GM23338 (cell line): Measurements from ENCODE around the gene CCNL1. TPM values are rescaled to one million over a fixed set of nuclear protein-coding genes. Genes with fewer than 3 reads are reported as not detected.
A peak's percentile ranks its signal among the peaks of the same experiment; 100 is the strongest.

Experiments used
- ATAC-seq: fragments of 200-7000 bp; cut with Tn5 transposase; 3 replicates; pipeline ENCODE4 v1.9.1; 2020
- DNase-seq: peaks from one replicate; pipeline ENCODE4 v3.0.0-alpha.2; 2015; ENCODE audit warnings: low spot score
- H2AFZ ChIP-seq: fragments of 200-600 bp; sonication (generic); 2 replicates; pipeline ENCODE4 v1.8.0; 2016; ENCODE audit warnings: antibody characterized with exemption, mild to moderate bottlenecking, moderate library complexity
- H3F3A ChIP-seq: fragments of 200-600 bp; sonication (generic); replicated peaks from 2 replicates; pipeline ENCODE4 v1.8.0; 2017; ENCODE audit warnings: antibody characterized with exemption, mixed run types, low read depth
- H3K27ac ChIP-seq: fragments of 200-600 bp; sonication (generic); 2 replicates; pipeline ENCODE4 v1.6.1; 2016; ENCODE audit warnings: low read depth
- H3K27me3 ChIP-seq: fragments of 200-600 bp; sonication (generic); 2 replicates; pipeline ENCODE4 v1.8.0; 2016; ENCODE audit warnings: mild to moderate bottlenecking, mixed run types, moderate library complexity; ENCODE audit not compliant: insufficient read depth
- H3K36me3 ChIP-seq: fragments of 200-600 bp; sonication (generic); 2 replicates; pipeline ENCODE4 v1.8.0; 2016; ENCODE audit warnings: mild to moderate bottlenecking; ENCODE audit not compliant: insufficient read depth
- H3K4me1 ChIP-seq: fragments of 200-600 bp; sonication (generic); 2 replicates; pipeline ENCODE4 v1.8.0; 2016; ENCODE audit warnings: mild to moderate bottlenecking, moderate library complexity; ENCODE audit not compliant: insufficient read depth
- H3K4me2 ChIP-seq: fragments of 200-600 bp; sonication (generic); 2 replicates; pipeline ENCODE4 v1.7.1; 2017; ENCODE audit warnings: mixed run types
- H3K4me3 ChIP-seq: fragments of 200-600 bp; sonication (generic); 2 replicates; pipeline ENCODE4 v1.6.1; 2016; ENCODE audit warnings: mixed run types
- H3K79me2 ChIP-seq: fragments of 200-600 bp; sonication (generic); replicated peaks from 2 replicates; pipeline ENCODE4 v1.8.0; 2017; ENCODE audit warnings: mild to moderate bottlenecking; ENCODE audit not compliant: insufficient read depth
- H3K9me2 ChIP-seq: fragments of 200-600 bp; sonication (generic); 2 replicates; pipeline ENCODE4 v1.8.0; 2017; ENCODE audit not compliant: insufficient read depth
- H4K20me1 ChIP-seq: fragments of 200-600 bp; sonication (generic); replicated peaks from 2 replicates; pipeline ENCODE4 v1.8.0; 2017; ENCODE audit warnings: mild to moderate bottlenecking; ENCODE audit not compliant: insufficient read depth
- H3K27ac Mint-ChIP-seq: 2 replicates; pipeline ENCODE4 v1.8.0; 2020; ENCODE audit warnings: inconsistent platforms, mild to moderate bottlenecking, moderate library complexity, mixed read lengths
- H3K27me3 Mint-ChIP-seq: 3 replicates; pipeline ENCODE4 v1.8.0; 2022; ENCODE audit warnings: low read depth, mild to moderate bottlenecking, moderate library complexity, mixed read lengths, inconsistent platforms; ENCODE audit not compliant: insufficient read depth, poor library complexity
- H3K36me3 Mint-ChIP-seq: 3 replicates; pipeline ENCODE4 v1.8.0; 2021; ENCODE audit warnings: low read depth, mild to moderate bottlenecking, inconsistent platforms, moderate library complexity, mixed read lengths
- H3K4me1 Mint-ChIP-seq: 3 replicates; pipeline ENCODE4 v1.8.0; 2020; ENCODE audit warnings: mild to moderate bottlenecking, inconsistent platforms, mixed read lengths
- H3K4me3 Mint-ChIP-seq: 3 replicates; pipeline ENCODE4 v1.8.0; 2021; ENCODE audit warnings: moderate library complexity, mild to moderate bottlenecking, inconsistent platforms, mixed read lengths
- H3K9me3 Mint-ChIP-seq: 3 replicates; pipeline ENCODE4 v1.8.0; 2020; ENCODE audit warnings: moderate library complexity, mild to moderate bottlenecking, inconsistent platforms, mixed read lengths
- CREB1 ChIP-seq: fragments of 250-450 bp; sonication (Bioruptor Pico); IDR thresholded peaks from 2 replicates; pipeline ENCODE4 v1.5.0; 2020; ENCODE audit warnings: low read depth, mild to moderate bottlenecking, moderate library complexity
- CTCF ChIP-seq, 2 experiments: fragments of 200-600 bp in 1 of 2; sonication (generic) in 1 of 2; conservative IDR thresholded peaks; 2 replicates each; pipeline versions ENCODE4 v1.5.1 to v1.6.1; 2016 to 2017; ENCODE audit warnings: antibody characterized with exemption in 2 of 2, low read depth in 2 of 2, mild to moderate bottlenecking in 2 of 2, moderate library complexity in 1 of 2
- EZH2 ChIP-seq: fragments of 200-600 bp; sonication (generic); IDR thresholded peaks from one replicate; pipeline ENCODE4 v1.8.0; 2017; ENCODE audit warnings: antibody characterized with exemption, mild to moderate bottlenecking, low read depth; ENCODE audit not compliant: unreplicated experiment
- EZH2phosphoT487 ChIP-seq: fragments of 200-600 bp; sonication (generic); IDR thresholded peaks from one replicate; pipeline ENCODE4 v1.8.1; 2018; ENCODE audit warnings: antibody characterized with exemption; ENCODE audit not compliant: unreplicated experiment
- JUNB ChIP-seq: IDR thresholded peaks from one replicate; pipeline ENCODE4 v1.6.1; 2016; ENCODE audit warnings: antibody characterized with exemption; ENCODE audit not compliant: unreplicated experiment
- NANOG ChIP-seq: IDR thresholded peaks from 2 replicates; pipeline ENCODE4 v1.6.1; 2016; ENCODE audit warnings: antibody characterized with exemption, borderline replicate concordance
- POLR2AphosphoS5 ChIP-seq: IDR thresholded peaks from 2 replicates; pipeline ENCODE4 v1.6.1; 2016; ENCODE audit warnings: antibody characterized with exemption, low read depth
- REST ChIP-seq: IDR thresholded peaks from one replicate; pipeline ENCODE4 v1.6.1; 2018; ENCODE audit warnings: antibody characterized with exemption; ENCODE audit not compliant: unreplicated experiment
- STAT1 ChIP-seq: IDR thresholded peaks from one replicate; pipeline ENCODE4 v1.6.1; 2016; ENCODE audit warnings: antibody characterized with exemption; ENCODE audit not compliant: unreplicated experiment
- ZNF114 ChIP-seq: fragments of 250-450 bp; sonication (Bioruptor Pico); IDR thresholded peaks from 2 replicates; pipeline ENCODE4 v1.5.0; 2020; ENCODE audit warnings: mild to moderate bottlenecking, moderate library complexity
- ZNF331 ChIP-seq: fragments of 250-450 bp; sonication (Bioruptor Pico); IDR thresholded peaks from 2 replicates; pipeline ENCODE4 v1.5.0; 2020; ENCODE audit warnings: low read depth, mild to moderate bottlenecking, moderate library complexity
- polyA plus RNA-seq: library from polyadenylated mRNA; unstranded; fragments of >200 nt; fragmentation: Nextera tagmentation; extraction: Ambion mirVana; gene quantifications from 2 replicates; pipeline ENCODE4 v1.2.1, GENCODE V29; 2016
- total RNA-seq: library from RNA; depleted of rRNA; stranded (reverse); fragments of >200 nt; shearing (Covaris generic); gene quantifications from 2 replicates; pipeline ENCODE4 v1.2.3, GENCODE V29; 2014
- TF ChIP-seq, protein P1 (sequence below): fragments of 250-450 bp; sonication (Bioruptor Pico); IDR thresholded peaks from 2 replicates; pipeline ENCODE4 v1.5.0; 2020; ENCODE audit warnings: mild to moderate bottlenecking, moderate library complexity
- TF ChIP-seq, protein P2 (sequence below): IDR thresholded peaks from 2 replicates; pipeline ENCODE4 v1.6.1; 2016; ENCODE audit warnings: antibody characterized with exemption

Gene CCNL1
- total and polyA plus RNA-seq, 2 experiments from 2014 or later = 108 to 134 TPM

DNA sequence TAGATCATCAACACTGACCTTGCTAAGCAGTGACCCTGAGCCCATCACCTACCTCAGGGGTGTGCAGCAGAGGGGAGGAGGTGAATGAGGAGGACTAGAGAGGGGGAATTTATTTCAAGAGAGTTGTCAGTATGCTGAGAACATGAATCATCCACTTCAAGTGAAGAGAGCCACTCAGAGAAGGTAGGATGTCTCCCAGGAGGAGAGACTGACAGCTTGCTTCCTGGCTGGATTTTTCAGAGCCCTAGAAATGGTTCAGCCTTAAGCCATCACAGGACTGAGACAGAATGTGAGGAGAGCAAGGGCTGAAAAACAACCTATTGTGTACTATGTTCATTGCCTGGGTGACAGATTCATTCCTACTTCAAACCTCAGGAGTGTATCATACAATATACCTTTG lies 34.8 kb downstream of the CCNL1 start:
- TF ChIP-seq ZNF114 (CRISPR knock-in tag) (no peak), POLR2AphosphoS5 (no peak), CTCF (conservative IDR thresholded peaks at IDR 0.05; ENCODE audit: low read depth in 2 of 2) (no peak), EZH2 (no peak), ZNF331 (CRISPR knock-in tag) (no peak), STAT1 (no peak), NANOG (no peak), CREB1 (CRISPR knock-in tag) (no peak), EZH2phosphoT487 (no peak), JUNB (no peak), REST (no peak)
- TF ChIP-seq, protein P1, sequence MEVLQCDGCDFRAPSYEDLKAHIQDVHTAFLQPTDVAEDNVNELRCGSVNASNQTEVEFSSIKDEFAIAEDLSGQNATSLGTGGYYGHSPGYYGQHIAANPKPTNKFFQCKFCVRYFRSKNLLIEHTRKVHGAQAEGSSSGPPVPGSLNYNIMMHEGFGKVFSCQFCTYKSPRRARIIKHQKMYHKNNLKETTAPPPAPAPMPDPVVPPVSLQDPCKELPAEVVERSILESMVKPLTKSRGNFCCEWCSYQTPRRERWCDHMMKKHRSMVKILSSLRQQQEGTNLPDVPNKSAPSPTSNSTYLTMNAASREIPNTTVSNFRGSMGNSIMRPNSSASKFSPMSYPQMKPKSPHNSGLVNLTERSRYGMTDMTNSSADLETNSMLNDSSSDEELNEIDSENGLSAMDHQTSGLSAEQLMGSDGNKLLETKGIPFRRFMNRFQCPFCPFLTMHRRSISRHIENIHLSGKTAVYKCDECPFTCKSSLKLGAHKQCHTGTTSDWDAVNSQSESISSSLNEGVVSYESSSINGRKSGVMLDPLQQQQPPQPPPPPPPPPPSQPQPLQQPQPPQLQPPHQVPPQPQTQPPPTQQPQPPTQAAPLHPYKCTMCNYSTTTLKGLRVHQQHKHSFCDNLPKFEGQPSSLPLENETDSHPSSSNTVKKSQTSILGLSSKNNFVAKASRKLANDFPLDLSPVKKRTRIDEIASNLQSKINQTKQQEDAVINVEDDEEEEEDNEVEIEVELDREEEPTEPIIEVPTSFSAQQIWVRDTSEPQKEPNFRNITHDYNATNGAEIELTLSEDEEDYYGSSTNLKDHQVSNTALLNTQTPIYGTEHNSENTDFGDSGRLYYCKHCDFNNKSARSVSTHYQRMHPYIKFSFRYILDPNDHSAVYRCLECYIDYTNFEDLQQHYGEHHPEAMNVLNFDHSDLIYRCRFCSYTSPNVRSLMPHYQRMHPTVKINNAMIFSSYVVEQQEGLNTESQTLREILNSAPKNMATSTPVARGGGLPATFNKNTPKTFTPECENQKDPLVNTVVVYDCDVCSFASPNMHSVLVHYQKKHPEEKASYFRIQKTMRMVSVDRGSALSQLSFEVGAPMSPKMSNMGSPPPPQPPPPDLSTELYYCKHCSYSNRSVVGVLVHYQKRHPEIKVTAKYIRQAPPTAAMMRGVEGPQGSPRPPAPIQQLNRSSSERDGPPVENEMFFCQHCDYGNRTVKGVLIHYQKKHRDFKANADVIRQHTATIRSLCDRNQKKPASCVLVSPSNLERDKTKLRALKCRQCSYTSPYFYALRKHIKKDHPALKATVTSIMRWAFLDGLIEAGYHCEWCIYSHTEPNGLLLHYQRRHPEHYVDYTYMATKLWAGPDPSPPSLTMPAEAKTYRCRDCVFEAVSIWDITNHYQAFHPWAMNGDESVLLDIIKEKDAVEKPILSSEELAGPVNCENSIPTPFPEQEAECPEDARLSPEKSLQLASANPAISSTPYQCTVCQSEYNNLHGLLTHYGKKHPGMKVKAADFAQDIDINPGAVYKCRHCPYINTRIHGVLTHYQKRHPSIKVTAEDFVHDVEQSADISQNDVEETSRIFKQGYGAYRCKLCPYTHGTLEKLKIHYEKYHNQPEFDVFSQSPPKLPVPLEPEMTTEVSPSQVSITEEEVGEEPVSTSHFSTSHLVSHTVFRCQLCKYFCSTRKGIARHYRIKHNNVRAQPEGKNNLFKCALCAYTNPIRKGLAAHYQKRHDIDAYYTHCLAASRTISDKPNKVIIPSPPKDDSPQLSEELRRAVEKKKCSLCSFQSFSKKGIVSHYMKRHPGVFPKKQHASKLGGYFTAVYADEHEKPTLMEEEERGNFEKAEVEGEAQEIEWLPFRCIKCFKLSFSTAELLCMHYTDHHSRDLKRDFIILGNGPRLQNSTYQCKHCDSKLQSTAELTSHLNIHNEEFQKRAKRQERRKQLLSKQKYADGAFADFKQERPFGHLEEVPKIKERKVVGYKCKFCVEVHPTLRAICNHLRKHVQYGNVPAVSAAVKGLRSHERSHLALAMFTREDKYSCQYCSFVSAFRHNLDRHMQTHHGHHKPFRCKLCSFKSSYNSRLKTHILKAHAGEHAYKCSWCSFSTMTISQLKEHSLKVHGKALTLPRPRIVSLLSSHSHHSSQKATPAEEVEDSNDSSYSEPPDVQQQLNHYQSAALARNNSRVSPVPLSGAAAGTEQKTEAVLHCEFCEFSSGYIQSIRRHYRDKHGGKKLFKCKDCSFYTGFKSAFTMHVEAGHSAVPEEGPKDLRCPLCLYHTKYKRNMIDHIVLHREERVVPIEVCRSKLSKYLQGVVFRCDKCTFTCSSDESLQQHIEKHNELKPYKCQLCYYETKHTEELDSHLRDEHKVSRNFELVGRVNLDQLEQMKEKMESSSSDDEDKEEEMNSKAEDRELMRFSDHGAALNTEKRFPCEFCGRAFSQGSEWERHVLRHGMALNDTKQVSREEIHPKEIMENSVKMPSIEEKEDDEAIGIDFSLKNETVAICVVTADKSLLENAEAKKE = no peak
- TF ChIP-seq, protein P2, sequence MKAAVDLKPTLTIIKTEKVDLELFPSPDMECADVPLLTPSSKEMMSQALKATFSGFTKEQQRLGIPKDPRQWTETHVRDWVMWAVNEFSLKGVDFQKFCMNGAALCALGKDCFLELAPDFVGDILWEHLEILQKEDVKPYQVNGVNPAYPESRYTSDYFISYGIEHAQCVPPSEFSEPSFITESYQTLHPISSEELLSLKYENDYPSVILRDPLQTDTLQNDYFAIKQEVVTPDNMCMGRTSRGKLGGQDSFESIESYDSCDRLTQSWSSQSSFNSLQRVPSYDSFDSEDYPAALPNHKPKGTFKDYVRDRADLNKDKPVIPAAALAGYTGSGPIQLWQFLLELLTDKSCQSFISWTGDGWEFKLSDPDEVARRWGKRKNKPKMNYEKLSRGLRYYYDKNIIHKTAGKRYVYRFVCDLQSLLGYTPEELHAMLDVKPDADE = no peak
- Histone ChIP-seq H3K4me2 (no peak overlapping the region), H2AFZ (no peak overlapping the region), H3F3A (no peaks in the 10 kb centered on the region), H3K4me1 (peaks cover 14% of the 10 kb centered on the region), H3K36me3 (no peaks in the 10 kb centered on the region), H3K79me2 (no peaks in the 10 kb centered on the region), H3K27ac (no peak overlapping the region), H3K27me3 (no peaks in the 10 kb centered on the region), H4K20me1 (no peaks in the 10 kb centered on the region), H3K9me2 (peaks cover 5% of the 10 kb centered on the region; the same call in 1 of the 2 replicates), H3K4me3 (no peak overlapping the region)
- Mint-ChIP-seq H3K4me3 (no peak overlapping the region), H3K36me3 (no peaks in the 10 kb centered on the region), H3K9me3 (no peaks in the 10 kb centered on the region), H3K27me3 (peaks cover 9% of the 10 kb centered on the region), H3K27ac (peak overlapping the region; percentile 75; the same call in 1 of the 2 replicates), H3K4me1 (peaks cover 17% of the 10 kb centered on the region)
- ATAC-seq (no peak), DNase-seq (no peak)
